Peyer's patch (tissue), 4 donors: Measurements from ENCODE around the gene INPPL1. TPM values are rescaled to one million over a fixed set of nuclear protein-coding genes. Genes with fewer than 3 reads are reported as not detected.

Experiments used
- DNase-seq, 3 donors: peaks; one replicate each; pipeline ENCODE4 v3.0.0-alpha.2; 2017 to 2019
- H3K27ac ChIP-seq, 4 donors: fragments of 200-600 bp; sonication (generic); one replicate each; pipeline ENCODE4 v1.5.1; 2016 to 2019
- H3K27me3 ChIP-seq, 2 donors: fragments of 200-600 bp; sonication (generic); one replicate each; pipeline ENCODE4 v1.5.1; 2019
- H3K36me3 ChIP-seq, 3 donors: fragments of 200-600 bp; sonication (generic); one replicate each; pipeline ENCODE4 v1.5.1; 2016 to 2019
- H3K4me1 ChIP-seq, 4 donors: fragments of 200-600 bp; sonication (generic); one replicate each; pipeline ENCODE4 v1.5.1; 2016 to 2019
- H3K4me3 ChIP-seq, 4 donors: fragments of 200-600 bp; sonication (generic); 1 replicate in 3 of 4; 2 replicates in 1 of 4; pipeline ENCODE4 v1.5.1; 2016 to 2019; ENCODE audit warnings: mild to moderate bottlenecking in 1 of 4
- H3K9me3 ChIP-seq, 4 donors: fragments of 200-600 bp; sonication (generic); one replicate each; pipeline ENCODE4 v1.5.1; 2016 to 2019; ENCODE audit warnings: mild to moderate bottlenecking in 1 of 4
- CTCF ChIP-seq, 6 experiments: fragments of 450-650 bp in 4 of 6; fragments of 200-600 bp in 2 of 6; sonication (generic) in 1 of 6; IDR thresholded peaks; one replicate each; pipeline ENCODE4 v1.5.1; 2017 to 2019; ENCODE audit warnings: antibody characterized with exemption in 6 of 6, mild to moderate bottlenecking in 3 of 6, moderate library complexity in 1 of 6
- POLR2A ChIP-seq, 2 donors: fragments of 450-650 bp; IDR thresholded peaks; one replicate each; pipeline ENCODE4 v1.5.1; 2017; ENCODE audit warnings: antibody characterized with exemption in 2 of 2, mild to moderate bottlenecking in 2 of 2, moderate library complexity in 2 of 2
- total RNA-seq, 4 donors: library from RNA; depleted of rRNA; stranded (reverse); fragments of >200 nt; gene quantifications; one replicate each; pipeline ENCODE4 v1.1.0, GENCODE V29; 2016

Gene INPPL1
- total RNA-seq, 4 donors from 2014 or later = 106 to 198 (median 179) TPM

GRCh38 chr11:72216638-72217037 lies 7.9 kb upstream of the INPPL1 start, which contains the start of gene FOLR2:
Gene FOLR2 (plus strand): TSS chr11:72216794. CDS start chr11:72218585, 1,791 bp downstream.
- H3K4me3 ChIP-seq = no peak within 1 kb of the TSS
- no peaks in the 10 kb centered on the region for H3K27me3 ChIP-seq
- no peaks in the 10 kb centered on the region for H3K9me3 ChIP-seq
- TF ChIP-seq CTCF (IDR thresholded peaks at IDR 0.05) (no peak), POLR2A (IDR thresholded peaks at IDR 0.05) (no peak)
- H3K36me3 ChIP-seq = no peaks in the 10 kb centered on the region
- H3K27ac ChIP-seq = no peak within 1 kb of the TSS
- no peaks in the 10 kb centered on the region for H3K4me1 ChIP-seq
- no peak for DNase-seq

- DNase-seq = no peak
- H3K4me1 ChIP-seq = peaks cover 0 to 9% (median 6%) of the 10 kb centered on the region in 4 donors
- no peak overlapping the region for H3K4me3 ChIP-seq
- H3K27me3 ChIP-seq = no peaks in the 10 kb centered on the region
- H3K27ac ChIP-seq = peak overlapping the region in 1 of 4 donors; percentile 5
- H3K9me3 ChIP-seq = no peaks in the 10 kb centered on the region
- no peak for TF ChIP-seq CTCF (IDR thresholded peaks at IDR 0.05)
- no peak for TF ChIP-seq POLR2A (IDR thresholded peaks at IDR 0.05)
- H3K36me3 ChIP-seq = no peaks in the 10 kb centered on the region
These were observed 6.7 kb upstream of the INPPL1 start for GRCh38 chr11:72217841-72218240.

- Histone ChIP-seq H3K36me3 (no peaks in the 10 kb centered on the region), H3K27ac (peak overlapping the region in 1 of 4 donors; percentile 5), H3K4me1 (peaks cover 0 to 9% (median 6%) of the 10 kb centered on the region in 4 donors), H3K4me3 (no peak overlapping the region), H3K27me3 (no peaks in the 10 kb centered on the region), H3K9me3 (no peaks in the 10 kb centered on the region)
- TF ChIP-seq POLR2A (IDR thresholded peaks at IDR 0.05) (no peak), CTCF (IDR thresholded peaks at IDR 0.05) (no peak)
- DNase-seq = no peak
These were observed 6.3 kb upstream of the INPPL1 start for GRCh38 chr11:72218251-72218745.

DNA sequence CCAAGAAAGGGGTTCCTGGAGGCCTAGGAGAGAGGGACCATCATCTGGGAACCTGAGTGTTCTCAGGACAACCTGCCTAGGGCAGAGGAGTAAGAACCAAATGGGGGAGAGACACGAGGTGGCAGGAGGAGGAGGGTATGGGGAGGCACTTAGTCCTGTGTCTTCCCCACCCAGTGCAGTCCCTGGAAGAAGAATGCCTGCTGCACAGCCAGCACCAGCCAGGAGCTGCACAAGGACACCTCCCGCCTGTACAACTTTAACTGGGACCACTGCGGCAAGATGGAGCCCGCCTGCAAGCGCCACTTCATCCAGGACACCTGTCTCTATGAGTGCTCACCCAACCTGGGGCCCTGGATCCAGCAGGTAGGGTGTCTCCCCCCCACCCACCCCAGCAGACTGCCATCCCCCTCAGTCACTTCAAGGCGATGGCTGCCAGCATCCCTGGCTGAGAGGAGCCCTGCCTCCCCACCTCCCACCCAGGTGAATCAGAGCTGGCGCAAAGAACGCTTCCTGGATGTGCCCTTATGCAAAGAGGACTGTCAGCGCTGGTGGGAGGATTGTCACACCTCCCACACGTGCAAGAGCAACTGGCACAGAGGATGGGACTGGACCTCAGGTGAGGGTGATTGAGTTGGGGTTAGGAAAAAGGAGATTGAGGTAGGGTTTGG lies 3.7 kb upstream of the INPPL1 start:
- Histone ChIP-seq H3K27ac (peak overlapping the region in 1 of 4 donors; percentile 94), H3K9me3 (no peaks in the 10 kb centered on the region), H3K4me1 (peaks cover 4 to 17% (median 11%) of the 10 kb centered on the region in 4 donors), H3K4me3 (no peak overlapping the region), H3K27me3 (no peaks in the 10 kb centered on the region), H3K36me3 (no peaks in the 10 kb centered on the region)
- TF ChIP-seq CTCF (IDR thresholded peaks at IDR 0.05) (no peak), POLR2A (IDR thresholded peaks at IDR 0.05) (no peak)
- peak in 1 of 3 donors; percentile 49 for DNase-seq

- peaks cover 4 to 24% (median 11%) of the 10 kb centered on the region in 4 donors for H3K4me1 ChIP-seq
- no peak overlapping the region for H3K4me3 ChIP-seq
- peak overlapping the region in 1 of 4 donors; percentile 94 for H3K27ac ChIP-seq
- H3K27me3 ChIP-seq = no peaks in the 10 kb centered on the region
- peak in 2 of 3 donors; percentile 55 to 65 for DNase-seq
- H3K36me3 ChIP-seq = no peaks in the 10 kb centered on the region
- TF ChIP-seq CTCF (IDR thresholded peaks at IDR 0.05) = no peak
- no peak for TF ChIP-seq POLR2A (IDR thresholded peaks at IDR 0.05)
- no peaks in the 10 kb centered on the region for H3K9me3 ChIP-seq
These were observed 3.0 kb upstream of the INPPL1 start for GRCh38 chr11:72221386-72222075.
